ENCODE data around the gene NR4A1. TPM values are rescaled to one million over a fixed set of nuclear protein-coding genes. Genes with fewer than 3 reads are reported as not detected.
A peak's percentile ranks its signal among the peaks of the same experiment; 100 is the strongest.

NR4A1 gene
- total and polyA plus RNA-seq, 9 of the 15 experiments (the other 6 are each of a cell fraction or from before 2014, with no cell fraction given): 0.07 to 4.7 (median 1.9) TPM; not detected in 1

- no peak for TF ChIP-seq HMGN3 (IDR thresholded peaks at IDR 0.05; ENCODE audit: borderline replicate concordance, extremely low read depth, insufficient read length, low read depth, low read length)
- TF ChIP-seq, protein P1, sequence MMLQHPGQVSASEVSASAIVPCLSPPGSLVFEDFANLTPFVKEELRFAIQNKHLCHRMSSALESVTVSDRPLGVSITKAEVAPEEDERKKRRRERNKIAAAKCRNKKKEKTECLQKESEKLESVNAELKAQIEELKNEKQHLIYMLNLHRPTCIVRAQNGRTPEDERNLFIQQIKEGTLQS (IDR thresholded peaks at IDR 0.05): no peak
- TF ChIP-seq, protein P1 (CRISPR knock-in tag; conservative IDR thresholded peaks at IDR 0.05): no peak
- no peak for TF ChIP-seq ZNF785 (CRISPR knock-in tag; IDR thresholded peaks at IDR 0.05)
Observed at GRCh38 chr12:52085682-52086180, 34.5 kb downstream of the NR4A1 start (continued).

- H3K4me2 ChIP-seq (ENCODE audit: insufficient read depth, low read length): no peak overlapping the region
- no peaks in the 10 kb centered on the region for H3K36me3 ChIP-seq (ENCODE audit: control insufficient read depth, insufficient read depth, low read length)
- DNase-seq (ENCODE audit: extremely low read depth in 1 of 4, low spot score in 3 of 4) (peak in 1 of 4 experiments; percentile 19), FAIRE-seq (no peak), ATAC-seq (no peak)
- intact Hi-C loops (cut with micrococcal nuclease) (no loop called here), in situ Hi-C loops (cut with MboI) (no loop called here)
- no peak overlapping the region for H3K27ac ChIP-seq (ENCODE audit: extremely low read depth, low read depth, low read length)
- ChIA-PET POLR2A (interaction anchor here (1.4 kb wide), 1 partner anchor 61 kb away, joined by 3 read pairs; no protein-coding TSS in a partner anchor), CTCF (ENCODE audit: low intra/inter-chr PET ratio) (interaction anchor here (8.1 kb wide), 1 partner anchor 61 kb away, joined by 242 read pairs; no protein-coding TSS in a partner anchor)
- H3K4me3 ChIP-seq: no peak overlapping the region
- H3K9me1 ChIP-seq (ENCODE audit: control insufficient read depth, insufficient read depth, low read length): no peaks in the 10 kb centered on the region
- BruUV-seq (replicated peaks): no TSS peak
- WGBS (ENCODE audit: insufficient coverage, low coverage, missing lambda C conversion rate): 0% methylated on average over 9 of the region's 9 CpGs
- TF ChIP-seq ZNF217 (CRISPR knock-in tag; IDR thresholded peaks at IDR 0.05): no peak
- peak; percentile 66 for TF ChIP-seq EGR1 (conservative IDR thresholded peaks at IDR 0.05)
- TF ChIP-seq MCM7 (IDR thresholded peaks at IDR 0.05): no peak
- no peak for TF ChIP-seq ZC3H4 (CRISPR knock-in tag; IDR thresholded peaks at IDR 0.05; ENCODE audit: borderline replicate concordance)
- peaks cover 38 to 70% of the 10 kb centered on the region in 2 experiments; a peak in 4 of 5 replicates for H3K27me3 ChIP-seq (ENCODE audit: control insufficient read depth in 2 of 2, insufficient read depth in 2 of 2, low read length in 2 of 2)
- no peaks in the 10 kb centered on the region for H3K79me2 ChIP-seq (ENCODE audit: control insufficient read depth, insufficient read depth, low read length)
- 0 out of 2 replicates have a peak, but pooled peaks cover 6% of the 10 kb centered on the region for H4K20me1 ChIP-seq (replicated peaks; ENCODE audit: control insufficient read depth, insufficient read depth, low read length)
- no peak overlapping the region; a peak in 1 of 4 replicates for H3K9ac ChIP-seq (ENCODE audit: insufficient read depth in 1 of 2, low read depth in 2 of 2, low read length in 2 of 2)
- H3K9me3 ChIP-seq (replicated peaks; ENCODE audit: control insufficient read depth, insufficient read depth, low read depth, low read length): no peaks in the 10 kb centered on the region
- H2AFZ ChIP-seq (ENCODE audit: low read depth, low read length): no peak overlapping the region
- H3K4me1 ChIP-seq (replicated peaks in 1 of 2; ENCODE audit: control insufficient read depth in 2 of 2, insufficient read depth in 2 of 2, low read length in 2 of 2): peaks cover 0 to 5% of the 10 kb centered on the region in 2 experiments; a peak in 1 of 5 replicates
Observed at GRCh38 chr12:52086366-52086765, 35.1 kb downstream of the NR4A1 start.

All from K562 (cell line).